Cardiac septum (tissue), 1 donor: ENCODE measurements around the gene POU6F1. TPM values are rescaled to one million over a fixed set of nuclear protein-coding genes. Genes with fewer than 3 reads are reported as not detected.
A peak's percentile ranks its signal among the peaks of the same experiment; 100 is the strongest.

Experiments
- DNase-seq: peaks from one replicate; pipeline ENCODE4 v3.0.0-alpha.2; 2020; ENCODE audit warnings: low spot score
- intact Hi-C: fragments of 100-400 bp; cut with DNase I; formaldehyde crosslinking; loops from one replicate; pipeline ENCODE4 v1.14.0; 2022
- total RNA-seq: library from RNA; stranded (reverse); fragmentation: NEBNext Ultra II Directional; extraction: Animal tissue kit (Norgen Biotek cat#: 25700); gene quantifications from one replicate; pipeline ENCODE4 v1.2.1, GENCODE V29; 2021
- donor health status: DM: no; HTN: no; CAD: no.

Gene POU6F1
- total RNA-seq, 1 donor from 2014 or later = 9.1 TPM

- DNase-seq = no peak
- intact Hi-C loops = no loop called here
Measured at GRCh38 chr12:51181558-51181957, 36.3 kb downstream of the POU6F1 start.

- intact Hi-C loops = no loop called here
- DNase-seq = no peak
Measured at GRCh38 chr12:51177897-51178296, 40.0 kb downstream of the POU6F1 start.

- intact Hi-C loops = loop anchor here (5.0 kb wide), 1 partner anchor 43 kb away; the partner anchor contains the start of gene POU6F1
- no peak for DNase-seq
Measured at GRCh38 chr12:51174501-51174900, 43.4 kb downstream of the POU6F1 start.

DNA sequence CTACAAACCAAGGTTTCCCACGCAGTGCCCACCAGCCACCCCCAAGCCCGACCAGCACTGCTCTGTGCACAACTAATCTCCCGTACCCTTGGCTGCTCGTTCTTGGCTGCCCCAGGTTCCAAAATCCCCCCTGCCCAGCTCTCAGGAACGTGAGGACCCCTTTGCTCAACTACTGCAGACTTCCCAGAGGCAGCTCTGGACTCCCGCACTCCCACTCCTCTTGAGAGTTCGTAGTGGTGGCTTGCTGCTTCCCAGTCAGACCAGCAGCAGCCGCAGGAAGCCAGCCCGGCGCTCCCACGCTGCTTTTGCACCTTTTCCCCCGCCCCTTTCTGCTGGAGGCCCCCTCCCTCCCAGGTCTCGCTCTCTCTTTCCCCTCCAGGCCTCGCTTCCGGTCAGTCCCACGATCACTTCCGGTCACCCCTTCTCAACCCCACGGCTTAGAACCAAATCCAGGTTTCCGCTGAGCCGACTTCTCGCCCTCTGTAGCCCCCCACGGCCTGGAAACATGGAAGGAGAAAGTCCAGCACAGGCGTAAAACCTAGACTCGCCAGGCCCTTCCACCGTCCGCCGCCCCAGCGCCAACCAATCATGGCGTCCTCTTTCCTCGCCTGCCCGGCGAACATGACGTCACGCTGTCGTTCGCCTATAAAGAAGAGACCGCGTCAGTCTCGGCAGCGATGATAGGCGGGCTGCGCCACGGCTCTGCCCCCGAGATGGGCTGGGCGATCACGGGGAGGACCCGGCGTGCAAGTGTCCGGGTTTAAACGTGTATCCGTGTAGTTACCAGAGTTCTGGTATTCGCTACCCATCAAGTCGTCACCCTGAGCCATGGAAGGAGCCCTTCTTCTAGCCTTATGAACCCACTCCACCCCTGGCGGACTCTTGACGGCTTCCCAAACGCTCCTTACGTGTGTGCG is 45.1 kb downstream of the POU6F1 start, which contains the start of gene TFCP2:
TFCP2 (minus strand) TSS at position 621 of the 917 bp plus-strand sequence. CDS start 713 bp downstream, outside the sequence.
- peak; percentile 99 for DNase-seq
- intact Hi-C loops = loop anchor here (2.0 to 5.0 kb wide), 2 partner anchors 45 to 66 kb away; partner anchors contain the start of genes DAZAP2 and POU6F1

- no peak for DNase-seq
- intact Hi-C loops = loop anchor here (2.0 to 5.0 kb wide), 2 partner anchors 45 to 67 kb away; partner anchors contain the start of genes DAZAP2 and POU6F1
Measured at GRCh38 chr12:51171884-51172514, 45.9 kb downstream of the POU6F1 start.

- no peak for DNase-seq
- intact Hi-C loops = no loop called here
Measured at GRCh38 chr12:51163795-51164194, 54.1 kb downstream of the POU6F1 start.

- no peak for DNase-seq
- intact Hi-C loops = no loop called here
Measured at GRCh38 chr12:51162217-51162616, 55.6 kb downstream of the POU6F1 start.

- DNase-seq = no peak
- intact Hi-C loops = no loop called here
Measured at GRCh38 chr12:51160814-51161459, 56.9 kb downstream of the POU6F1 start.

DNA sequence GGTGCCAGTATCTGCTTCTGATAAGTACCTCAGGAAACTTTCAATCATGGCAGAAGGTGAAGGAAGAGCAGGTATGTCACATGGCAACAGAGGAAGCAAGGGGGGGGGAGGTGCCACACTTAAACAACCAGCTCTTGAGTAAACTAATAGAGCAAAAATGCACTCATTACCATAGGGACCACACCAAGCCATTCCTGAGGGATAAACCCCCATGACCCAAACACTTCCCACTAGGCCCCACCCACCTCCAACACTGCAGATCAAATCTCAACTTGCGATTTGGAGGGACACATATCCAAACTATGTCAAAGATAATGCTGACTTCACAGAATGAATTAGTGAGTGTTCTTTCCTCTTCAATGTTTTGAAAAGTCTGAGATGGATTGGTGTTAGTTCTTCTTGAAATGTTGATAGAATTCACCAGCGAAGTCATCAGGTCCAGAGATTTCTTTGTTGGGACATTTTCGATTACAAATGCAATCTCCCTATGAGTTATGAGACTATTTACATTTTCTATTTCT is 61.6 kb downstream of the POU6F1 start:
- intact Hi-C loops = no loop called here
- no peak for DNase-seq

- intact Hi-C loops = no loop called here
- DNase-seq = no peak
Measured at GRCh38 chr12:51152953-51153352, 64.9 kb downstream of the POU6F1 start.

- intact Hi-C loops = no loop called here
- DNase-seq = no peak
Measured at GRCh38 chr12:51150777-51151176, 67.1 kb downstream of the POU6F1 start.

DNA sequence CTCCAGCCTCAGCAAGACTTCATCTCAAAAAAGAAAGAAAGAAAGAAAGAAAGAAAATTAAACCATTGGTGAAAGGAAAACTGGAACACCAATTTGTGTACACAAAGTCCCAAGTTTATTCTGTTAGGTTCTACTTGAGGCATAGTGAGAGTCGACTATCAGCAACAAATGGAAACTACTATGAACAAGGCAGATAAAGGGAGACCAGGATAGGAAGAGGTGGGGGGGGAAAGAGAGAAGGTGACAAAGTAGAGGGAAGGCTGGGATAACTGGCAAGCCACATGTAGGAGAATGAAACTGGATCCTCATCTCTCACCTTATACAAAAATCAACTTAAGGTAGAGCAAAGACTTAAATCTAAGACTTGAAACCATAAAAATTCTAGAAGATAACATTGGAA is 70.6 kb downstream of the POU6F1 start:
- intact Hi-C loops = no loop called here
- no peak for DNase-seq

DNA sequence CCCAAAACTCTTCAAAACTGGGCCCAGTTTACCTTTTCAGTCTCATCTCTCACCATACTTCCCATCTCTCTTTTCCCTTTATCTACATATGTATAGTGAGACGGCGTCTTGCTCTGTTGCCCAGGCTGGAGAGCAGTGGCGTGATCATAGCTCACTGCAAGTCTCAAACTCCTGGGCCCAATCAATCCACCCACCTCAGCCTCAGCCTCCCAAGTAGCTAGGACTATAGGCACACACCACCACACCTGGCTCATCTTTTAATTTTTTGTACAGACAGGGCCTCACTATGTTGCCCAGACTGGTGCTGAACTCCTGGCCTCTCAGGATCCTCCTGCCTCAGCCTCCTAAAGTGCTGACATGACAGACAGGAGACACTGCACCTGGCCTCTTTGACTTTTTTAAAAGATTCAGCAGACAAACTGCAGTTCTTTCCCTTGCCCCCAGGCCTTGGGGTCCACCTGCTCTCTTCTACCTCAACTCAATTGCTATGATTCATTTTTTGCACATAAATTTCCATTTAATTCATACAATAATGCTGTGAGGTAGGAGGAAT is 78.5 kb downstream of the POU6F1 start:
- intact Hi-C loops = no loop called here
- DNase-seq = no peak

Other genes with a start within 250 kb of the POU6F1 start
- gene SLC11A2, start 191.7 kb downstream of the POU6F1 start, total RNA-seq = 22.0 TPM
- gene LETMD1, start 169.7 kb downstream of the POU6F1 start, total RNA-seq = 27.3 TPM
- gene CSRNP2, start 134.5 kb downstream of the POU6F1 start, total RNA-seq = 30.1 TPM
- 20.2 TPM for gene TFCP2, start 44.9 kb downstream of the POU6F1 start, total RNA-seq
- 169 TPM for gene DAZAP2, start 20.8 kb upstream of the POU6F1 start, total RNA-seq
- 4.4 TPM for gene SMAGP, start 52.4 kb upstream of the POU6F1 start, total RNA-seq
- gene BIN2, start 106.1 kb upstream of the POU6F1 start, total RNA-seq = 2.4 TPM
- gene CELA1, start 128.6 kb upstream of the POU6F1 start, total RNA-seq = not detected
- gene GALNT6, start 173.3 kb upstream of the POU6F1 start, total RNA-seq = 0.65 TPM
- 0.86 TPM for gene SLC4A8, start 206.8 kb upstream of the POU6F1 start, total RNA-seq